Hepatocyte (in vitro differentiated cells): ENCODE results near the gene TMEM25. TPM values are rescaled to one million over a fixed set of nuclear protein-coding genes. Genes with fewer than 3 reads are reported as not detected.
"Not testable (repeated sequence)": the region's sequence is repeated elsewhere in the genome, so short reads cannot be mapped to it uniquely, and the experiment has no call there.

Source experiments
- DNase-seq: peaks from one replicate; pipeline ENCODE4 v3.0.0-alpha.2; 2016; ENCODE audit warnings: low spot score
- H2AFZ ChIP-seq: fragments of 200-600 bp; sonication (generic); 2 replicates; pipeline ENCODE4 v1.6.0; 2016; ENCODE audit warnings: antibody characterized with exemption, mild to moderate bottlenecking
- H3K27ac ChIP-seq: fragments of 200-600 bp; sonication (generic); 2 replicates; pipeline ENCODE4 v1.5.1; 2016; ENCODE audit warnings: mild to moderate bottlenecking
- H3K27me3 ChIP-seq: fragments of 200-600 bp; sonication (generic); 2 replicates; pipeline ENCODE4 v1.6.1; 2016
- H3K36me3 ChIP-seq: fragments of 200-600 bp; sonication (generic); replicated peaks from 2 replicates; pipeline ENCODE4 v1.5.1; 2016; ENCODE audit warnings: low read depth; ENCODE audit not compliant: insufficient read depth
- H3K4me1 ChIP-seq: fragments of 200-600 bp; sonication (generic); 2 replicates; pipeline ENCODE4 v1.5.1; 2016; ENCODE audit warnings: mild to moderate bottlenecking, moderate library complexity; ENCODE audit not compliant: insufficient read depth
- H3K4me2 ChIP-seq: fragments of 200-600 bp; sonication (generic); 2 replicates; pipeline ENCODE4 v1.6.0; 2016
- H3K4me3 ChIP-seq: fragments of 200-600 bp; sonication (generic); 2 replicates; pipeline ENCODE4 v1.5.1; 2016; ENCODE audit warnings: mild to moderate bottlenecking
- H3K79me2 ChIP-seq: fragments of 200-600 bp; sonication (generic); 2 replicates; pipeline ENCODE4 v1.6.0; 2017; ENCODE audit warnings: mild to moderate bottlenecking
- H3K9me2 ChIP-seq: fragments of 200-600 bp; sonication (generic); replicated peaks from 2 replicates; pipeline ENCODE4 v1.6.0; 2017; ENCODE audit warnings: mild to moderate bottlenecking; ENCODE audit not compliant: insufficient read depth
- H3K9me3 ChIP-seq: fragments of 200-600 bp; sonication (generic); 2 replicates; pipeline ENCODE4 v1.5.1; 2016; ENCODE audit warnings: low read depth, mild to moderate bottlenecking
- H4K20me1 ChIP-seq: fragments of 200-600 bp; sonication (generic); 2 replicates; pipeline ENCODE4 v1.6.0; 2016; ENCODE audit warnings: mild to moderate bottlenecking; ENCODE audit not compliant: insufficient read depth, poor library complexity, severe bottlenecking
- CTCF ChIP-seq: fragments of 200-600 bp; sonication (generic); IDR thresholded peaks from 2 replicates; pipeline ENCODE4 v1.5.1; 2016; ENCODE audit warnings: antibody characterized with exemption, mild to moderate bottlenecking; ENCODE audit not compliant: poor library complexity
- EZH2 ChIP-seq: fragments of 200-600 bp; sonication (generic); IDR thresholded peaks from 2 replicates; pipeline ENCODE4 v1.6.1; 2016; ENCODE audit warnings: antibody characterized with exemption, mild to moderate bottlenecking, borderline replicate concordance
- EZH2phosphoT487 ChIP-seq: fragments of 200-600 bp; sonication (generic); IDR thresholded peaks from one replicate; pipeline ENCODE4 v1.6.1; 2018; ENCODE audit warnings: antibody characterized with exemption, mild to moderate bottlenecking, low read depth, moderate library complexity; ENCODE audit not compliant: unreplicated experiment, severe bottlenecking
- whole genome bisulfite sequencing: methylation state at CpG from one replicate; pipeline ENCODE4 v1.1.6; 2016; ENCODE audit warnings: low lambda C conversion rate; ENCODE audit errors: missing lambda C conversion rate; 5-methylcytosine and 5-hydroxymethylcytosine counted together
- polyA plus RNA-seq: library from polyadenylated mRNA; unstranded; fragments of >200 nt; fragmentation: Nextera tagmentation; extraction: Ambion mirVana; gene quantifications from 2 replicates; pipeline ENCODE4 v1.2.1, GENCODE V29; 2016
- total RNA-seq: library from RNA; depleted of rRNA; stranded (reverse); fragments of >200 nt; gene quantifications from 2 replicates; pipeline ENCODE4 v1.2.3, GENCODE V29; 2014

The TMEM25 gene
- total and polyA plus RNA-seq, 2 experiments from 2014 or later = 32.3 to 42.9 TPM

DNA sequence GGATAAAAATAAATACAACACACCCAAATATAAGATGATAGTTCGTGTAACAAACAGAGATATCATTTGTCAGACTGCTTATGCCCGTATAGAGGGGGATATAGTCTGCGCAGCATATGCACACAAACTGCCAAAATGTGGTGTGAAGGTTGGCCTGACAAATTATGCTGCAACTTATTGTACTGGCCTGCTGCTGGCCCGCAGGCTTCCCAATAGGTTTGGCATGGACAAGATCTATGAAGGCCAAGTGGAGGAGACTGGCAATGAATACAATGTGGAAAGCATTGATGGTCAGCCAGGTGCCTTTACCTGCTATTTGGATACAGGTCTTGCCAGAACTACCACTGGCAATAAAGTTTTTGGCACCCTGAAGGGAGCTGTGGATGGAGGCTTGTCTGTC lies 29.8 kb downstream of the TMEM25 start:
- H3K27ac ChIP-seq = no peak overlapping the region
- no peaks in the 10 kb centered on the region for H3K9me2 ChIP-seq
- no peak overlapping the region for H3K4me3 ChIP-seq
- H3K4me2 ChIP-seq = no peak overlapping the region
- no peaks in the 10 kb centered on the region for H3K36me3 ChIP-seq
- no peak overlapping the region for H2AFZ ChIP-seq
- H3K79me2 ChIP-seq = peaks cover 4% of the 10 kb centered on the region
- H3K27me3 ChIP-seq = no peaks in the 10 kb centered on the region
- H3K9me3 ChIP-seq = no peaks in the 10 kb centered on the region
- H3K4me1 ChIP-seq = peaks cover 7% of the 10 kb centered on the region
- whole genome bisulfite sequencing = 95% methylated on average over 4 of the region's 4 CpGs
- TF ChIP-seq EZH2 (no peak), EZH2phosphoT487 (no peak), CTCF (no peak)
- H4K20me1 ChIP-seq = no peaks in the 10 kb centered on the region
- DNase-seq = no peak

DNA sequence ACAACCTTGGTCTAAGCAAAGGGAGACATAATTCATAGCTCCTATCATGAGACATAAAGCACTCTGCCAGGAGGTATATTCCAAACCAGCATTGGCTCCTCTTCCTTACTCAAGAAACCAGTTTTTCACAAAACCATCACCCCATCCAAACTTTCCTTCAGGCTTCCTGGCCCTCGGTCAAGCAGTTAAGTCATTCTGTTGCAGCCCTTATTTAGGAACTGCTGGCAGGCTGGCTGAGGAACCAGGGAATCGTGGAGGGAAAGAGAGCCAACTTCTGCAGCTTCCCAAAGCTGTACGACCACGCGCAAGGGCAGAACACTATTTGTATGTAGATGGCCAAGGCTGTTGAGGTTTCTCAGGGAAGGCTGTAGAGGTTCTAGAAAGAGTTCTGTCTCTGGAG lies 34.1 kb downstream of the TMEM25 start:
- no peaks in the 10 kb centered on the region for H3K36me3 ChIP-seq
- H3K9me3 ChIP-seq = no peaks in the 10 kb centered on the region
- peaks cover 7% of the 10 kb centered on the region for H3K4me1 ChIP-seq
- peak overlapping the region; percentile 83 for H3K4me2 ChIP-seq
- H3K9me2 ChIP-seq = no peaks in the 10 kb centered on the region
- no peak overlapping the region for H3K4me3 ChIP-seq
- no peak overlapping the region for H3K27ac ChIP-seq
- H3K27me3 ChIP-seq = no peaks in the 10 kb centered on the region
- no peaks in the 10 kb centered on the region for H4K20me1 ChIP-seq
- 88% methylated on average over 5 of the region's 5 CpGs for WGBS
- DNase-seq = no peak
- TF ChIP-seq EZH2 (no peak), CTCF (no peak), EZH2phosphoT487 (no peak)
- no peak overlapping the region for H2AFZ ChIP-seq
- peaks cover 4% of the 10 kb centered on the region for H3K79me2 ChIP-seq

GRCh38 chr11:118569670-118570069 lies 38.7 kb downstream of the TMEM25 start:
- DNase-seq = no peak
- H3K4me3 ChIP-seq = no peak overlapping the region
- H3K27me3 ChIP-seq = no peaks in the 10 kb centered on the region
- no peak overlapping the region for H3K27ac ChIP-seq
- peaks cover 41% of the 10 kb centered on the region for H3K79me2 ChIP-seq
- H4K20me1 ChIP-seq = peaks cover 15% of the 10 kb centered on the region
- H3K9me3 ChIP-seq = no peaks in the 10 kb centered on the region
- H2AFZ ChIP-seq = no peak overlapping the region
- 79% methylated on average over 2 of the region's 2 CpGs for WGBS
- TF ChIP-seq CTCF (no peak), EZH2phosphoT487 (no peak), EZH2 (no peak)
- H3K36me3 ChIP-seq = no peaks in the 10 kb centered on the region
- H3K4me2 ChIP-seq = no peak overlapping the region
- peaks cover 11% of the 10 kb centered on the region for H3K4me1 ChIP-seq
- H3K9me2 ChIP-seq = no peaks in the 10 kb centered on the region

DNA sequence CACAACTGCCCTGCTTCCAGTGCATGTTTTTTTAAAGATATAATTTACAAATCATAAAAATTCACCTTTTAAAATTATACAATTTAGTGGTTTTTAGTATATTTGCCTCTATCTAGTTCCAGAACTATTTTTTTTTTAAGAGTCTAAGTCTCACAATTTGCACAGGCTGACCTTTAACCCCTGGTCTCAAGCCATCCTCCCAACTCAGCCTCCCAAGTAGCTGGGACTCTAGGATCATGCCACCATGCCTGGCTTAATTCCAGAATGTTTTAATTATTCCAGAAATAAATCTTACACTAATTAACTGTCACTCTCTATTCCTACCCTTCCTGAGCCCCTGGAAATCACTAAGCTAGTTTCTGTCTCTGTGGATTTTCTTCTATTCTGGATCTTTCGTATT lies 39.8 kb downstream of the TMEM25 start:
- H3K9me2 ChIP-seq = no peaks in the 10 kb centered on the region
- peak overlapping the region; percentile 58 for H2AFZ ChIP-seq
- H3K4me3 ChIP-seq = no peak overlapping the region
- no peaks in the 10 kb centered on the region for H3K9me3 ChIP-seq
- DNase-seq = no peak
- peaks cover 26% of the 10 kb centered on the region for H4K20me1 ChIP-seq
- no peak overlapping the region for H3K4me2 ChIP-seq
- no peak overlapping the region for H3K27ac ChIP-seq
- H3K27me3 ChIP-seq = no peaks in the 10 kb centered on the region
- peaks cover 13% of the 10 kb centered on the region for H3K4me1 ChIP-seq
- H3K79me2 ChIP-seq = peaks cover 48% of the 10 kb centered on the region
- 100% methylated on average over 1 of the region's 1 CpG for WGBS
- H3K36me3 ChIP-seq = no peaks in the 10 kb centered on the region
- TF ChIP-seq CTCF (no peak), EZH2phosphoT487 (no peak), EZH2 (no peak)

GRCh38 chr11:118571701-118572060 lies 40.7 kb downstream of the TMEM25 start:
- Histone ChIP-seq H3K4me2 (peak overlapping the region; percentile 86), H3K79me2 (peaks cover 57% of the 10 kb centered on the region), H4K20me1 (peaks cover 35% of the 10 kb centered on the region), H3K4me3 (peak overlapping the region; percentile 99), H3K4me1 (peaks cover 13% of the 10 kb centered on the region), H3K27ac (peak overlapping the region; percentile 100), H2AFZ (peak overlapping the region; percentile 58)
- H3K36me3 ChIP-seq, H3K9me3 ChIP-seq, H3K9me2 ChIP-seq, H3K27me3 ChIP-seq: not testable (repeated sequence)
- WGBS = 9% methylated on average over 14 of the region's 15 CpGs
- peak; percentile 26 for DNase-seq
